Stimulated activated naive B cell treated with anti-CD40 and anti-IgM and Interleukin-4, amounts not matched to agents 10 μg/mL and 1 μg/mL and 100 μg/mL, for 72 hours (primary cell): ENCODE results near the gene HOXA5.

Experiments used
- ATAC-seq, 2 donors: fragments of 150-1000 bp; cut with Tn5 transposase; replicated peaks; 2 replicates each; pipeline ENCODE4 v1.10.0; 2021; ENCODE audit warnings: moderate library complexity in 1 of 2
- DNase-seq: peaks from one replicate; pipeline ENCODE4 v3.0.0; 2021
- H3K27ac Mint-ChIP-seq: one replicate; pipeline ENCODE4 v1.8.0; 2022; ENCODE audit warnings: mild to moderate bottlenecking, mixed read lengths
- H3K27me3 Mint-ChIP-seq, 2 donors: one replicate each; pipeline ENCODE4 v1.8.0; 2022; ENCODE audit warnings: mixed read lengths in 2 of 2
- H3K36me3 Mint-ChIP-seq, 2 donors: one replicate each; pipeline ENCODE4 v1.8.0; 2022; ENCODE audit warnings: mixed read lengths in 2 of 2, mild to moderate bottlenecking in 1 of 2
- H3K4me1 Mint-ChIP-seq, 2 donors: one replicate each; pipeline ENCODE4 v1.8.0; 2022; ENCODE audit warnings: mixed read lengths in 2 of 2, mild to moderate bottlenecking in 1 of 2
- H3K4me3 Mint-ChIP-seq, 2 donors: one replicate each; pipeline ENCODE4 v1.8.0; 2022; ENCODE audit warnings: mild to moderate bottlenecking in 2 of 2, mixed read lengths in 2 of 2, moderate library complexity in 1 of 2
- H3K9me3 Mint-ChIP-seq, 2 donors: one replicate each; pipeline ENCODE4 v1.8.0; 2022; ENCODE audit warnings: mixed read lengths in 2 of 2, mild to moderate bottlenecking in 1 of 2

HOXA5 gene

DNA sequence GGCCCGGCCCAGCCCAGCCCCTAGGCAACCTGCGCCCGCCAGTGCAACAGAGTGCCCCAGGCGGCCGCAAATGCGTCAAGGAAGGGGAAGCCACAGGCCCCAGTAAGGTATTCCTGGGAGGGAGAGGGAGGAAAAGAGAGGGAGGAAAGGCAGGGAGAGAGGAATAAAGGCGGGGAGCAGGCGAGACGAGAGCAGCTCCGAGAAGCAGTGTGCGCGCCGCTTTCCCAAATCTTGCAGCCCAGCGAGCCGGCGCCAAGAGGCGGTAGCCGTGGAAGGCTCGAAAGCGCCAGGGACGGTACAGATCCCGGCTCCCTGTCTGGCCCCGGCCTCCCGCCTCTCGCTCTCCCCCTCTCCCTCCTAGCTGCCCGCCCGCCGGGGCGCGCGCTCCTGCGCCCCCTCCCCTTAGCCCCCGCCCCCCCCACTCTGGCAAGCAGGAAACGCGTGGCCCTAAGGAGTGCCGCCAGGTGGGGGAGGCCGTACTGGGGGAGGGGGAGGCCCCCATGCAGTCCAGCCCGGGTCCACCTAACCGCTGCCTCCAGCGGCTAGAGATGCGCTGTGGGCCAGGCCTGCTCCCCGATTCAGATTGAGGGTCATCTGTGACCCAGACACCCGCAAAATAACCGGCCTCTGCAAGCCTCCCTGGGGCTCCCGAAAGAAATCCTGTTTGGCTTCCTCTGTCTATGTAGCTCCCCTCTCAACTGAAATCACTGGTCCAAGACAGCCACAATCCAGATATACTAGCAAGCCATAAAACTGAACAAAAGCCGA is 26.4 kb upstream of the HOXA5 start:
- no peak for DNase-seq
- Mint-ChIP-seq H3K4me1 (peaks cover 22 to 33% of the 10 kb centered on the region in 2 donors), H3K4me3 (peak overlapping the region in 1 of 2 donors; percentile 56), H3K27me3 (peaks cover 46 to 72% of the 10 kb centered on the region in 2 donors), H3K9me3 (peaks cover 0 to 4% of the 10 kb centered on the region in 2 donors), H3K27ac (peak overlapping the region; percentile 86), H3K36me3 (peaks cover 5 to 15% of the 10 kb centered on the region in 2 donors)
- no peak for ATAC-seq

DNA sequence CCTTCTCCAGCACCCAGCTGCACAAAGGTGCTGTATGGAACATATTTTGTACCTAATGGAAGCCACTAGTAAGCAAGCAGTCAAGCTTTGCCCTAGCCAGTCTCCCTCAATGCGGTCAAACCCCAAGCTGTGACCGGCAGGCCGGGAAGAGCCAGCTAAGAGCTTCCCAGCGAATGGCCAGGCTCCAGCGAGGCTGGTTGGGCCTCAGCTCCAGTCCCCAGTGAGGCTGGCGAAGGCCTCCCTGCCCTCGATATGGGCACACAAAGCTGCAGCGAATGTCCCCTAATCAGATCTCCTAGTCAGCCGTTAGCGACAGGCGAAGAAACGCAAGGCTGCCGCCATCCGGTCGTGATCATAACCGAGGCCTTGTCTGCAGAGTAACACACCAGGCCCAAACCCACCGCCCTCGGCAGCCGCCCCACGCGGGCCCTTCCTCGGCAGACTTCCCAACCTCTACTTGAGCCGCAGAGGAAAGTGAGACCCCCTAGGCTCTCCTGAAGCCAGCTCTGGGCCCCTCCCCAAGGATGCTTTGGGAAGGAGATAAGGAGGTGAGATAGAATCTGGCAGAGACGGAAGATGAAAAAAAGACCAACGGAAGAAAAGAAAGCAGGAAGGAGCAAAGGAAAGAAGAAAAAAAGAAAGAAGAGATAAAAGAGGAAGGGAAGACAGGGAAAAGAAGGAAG is 24.9 kb upstream of the HOXA5 start:
- peaks cover 55 to 82% of the 10 kb centered on the region in 2 donors for H3K27me3 Mint-ChIP-seq
- peaks cover 28 to 32% of the 10 kb centered on the region in 2 donors for H3K4me1 Mint-ChIP-seq
- ATAC-seq = no peak

DNA sequence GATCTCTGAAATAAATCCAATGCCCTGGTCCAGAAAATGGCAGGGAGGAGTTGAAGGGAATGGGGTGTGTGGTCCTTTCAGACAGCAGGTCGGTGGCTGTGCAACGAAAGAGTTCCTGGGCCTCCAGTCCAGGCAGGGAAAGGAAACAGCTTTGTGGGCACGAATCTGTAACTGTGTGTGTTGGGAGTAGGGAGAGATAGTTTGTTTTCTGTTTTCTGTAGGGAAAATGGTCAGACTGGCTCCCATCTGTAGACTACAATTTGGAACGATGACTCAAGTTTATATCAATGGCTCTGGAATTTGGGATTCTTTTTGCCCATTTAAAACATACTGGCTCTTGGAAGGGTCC is 24.4 kb upstream of the HOXA5 start:
- DNase-seq = no peak
- H3K9me3 Mint-ChIP-seq = peaks cover 0 to 4% of the 10 kb centered on the region in 2 donors
- peaks cover 27 to 32% of the 10 kb centered on the region in 2 donors for H3K4me1 Mint-ChIP-seq
- H3K36me3 Mint-ChIP-seq = peaks cover 5 to 15% of the 10 kb centered on the region in 2 donors
- ATAC-seq = no peak
- peak overlapping the region; percentile 20 for H3K27ac Mint-ChIP-seq
- no peak overlapping the region for H3K4me3 Mint-ChIP-seq
- H3K27me3 Mint-ChIP-seq = peaks cover 57 to 87% of the 10 kb centered on the region in 2 donors

More for the DNA sequence above, 24.9 kb upstream of the HOXA5 start:
- Mint-ChIP-seq H3K36me3 (peaks cover 5 to 15% of the 10 kb centered on the region in 2 donors), H3K9me3 (peaks cover 0 to 4% of the 10 kb centered on the region in 2 donors), H3K27ac (peak overlapping the region; percentile 81), H3K4me3 (peak overlapping the region; percentile 18 to 28)
- DNase-seq = no peak

DNA sequence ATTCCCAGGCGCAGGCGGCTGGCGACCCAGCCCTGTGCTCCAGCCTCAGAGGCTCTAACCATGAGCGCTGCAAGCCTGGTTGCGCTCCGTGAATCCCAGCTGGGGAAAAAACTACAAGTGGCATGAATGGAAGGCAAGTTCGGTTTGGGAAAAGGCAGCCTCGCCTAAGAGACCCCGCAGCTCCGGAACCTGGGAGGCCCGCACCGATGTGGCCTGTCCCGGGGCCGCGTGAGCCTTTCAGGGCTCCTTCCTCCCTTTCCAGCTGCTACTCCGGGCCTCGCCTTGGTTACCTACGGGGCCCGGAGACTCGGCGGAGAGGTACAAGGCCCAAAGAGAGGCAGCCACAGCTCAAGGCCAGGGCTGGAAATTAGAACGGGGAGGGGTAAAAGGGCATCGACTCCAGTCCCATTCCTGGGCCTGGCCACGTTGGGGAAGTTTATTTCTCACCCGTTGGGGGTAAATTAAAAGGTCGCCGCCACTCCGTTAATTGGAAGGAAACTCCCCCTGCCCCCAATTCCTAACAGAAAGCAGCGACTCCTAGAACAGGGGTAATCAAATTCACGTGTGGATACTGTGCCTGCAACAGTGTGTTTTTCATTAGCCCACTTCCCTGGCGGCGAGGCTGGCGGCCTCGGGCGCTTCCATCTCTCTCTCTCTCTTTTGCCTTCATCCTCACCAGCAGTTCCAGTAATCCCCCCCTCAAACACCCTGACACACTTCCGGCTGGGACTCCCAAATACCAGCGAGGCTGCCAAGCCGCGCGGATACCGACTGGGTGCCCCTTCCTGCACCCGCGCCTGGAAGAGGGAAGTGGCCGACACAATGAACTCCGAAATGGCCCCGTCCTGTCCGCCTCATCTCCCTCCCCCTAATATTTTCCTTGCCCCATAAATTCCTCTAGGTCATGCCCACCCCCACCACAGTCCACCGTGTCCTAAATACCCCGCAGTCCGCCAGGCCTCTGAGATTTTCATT is 23.3 kb upstream of the HOXA5 start:
- Mint-ChIP-seq H3K27me3 (peaks cover 54 to 86% of the 10 kb centered on the region in 2 donors), H3K4me1 (peaks cover 21 to 25% of the 10 kb centered on the region in 2 donors), H3K27ac (peak overlapping the region; percentile 96), H3K36me3 (peaks cover 0 to 9% of the 10 kb centered on the region in 2 donors), H3K4me3 (peak overlapping the region; percentile 12 to 73), H3K9me3 (peaks cover 0 to 2% of the 10 kb centered on the region in 2 donors)
- ATAC-seq (no peak), DNase-seq (no peak)

DNA sequence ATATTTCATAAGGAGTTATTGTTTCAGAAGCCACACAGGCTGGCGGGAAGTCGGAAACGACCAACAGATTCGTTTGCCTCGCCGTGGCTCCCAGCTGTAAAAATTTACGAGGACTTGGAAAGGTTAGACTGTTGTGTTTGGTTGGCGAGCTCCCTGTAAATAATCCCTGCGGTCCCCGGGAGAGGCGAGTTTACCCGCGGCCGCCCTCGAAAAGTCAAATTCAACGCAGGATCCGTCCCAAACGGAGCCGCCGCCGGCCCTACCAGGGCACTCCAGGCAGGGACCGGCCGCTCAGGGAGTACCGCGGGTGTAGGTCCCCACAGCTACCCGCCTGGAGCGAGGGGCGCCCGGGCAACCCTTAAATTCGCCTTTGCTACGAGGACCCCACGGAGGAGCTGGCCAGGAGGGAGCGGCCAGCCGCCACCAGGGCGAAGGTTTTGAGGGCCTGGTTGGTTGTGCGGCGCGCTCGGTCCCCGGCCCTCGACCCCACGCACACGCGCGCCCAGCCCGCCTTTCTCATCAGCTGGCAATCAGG is 22.6 kb upstream of the HOXA5 start:
- Mint-ChIP-seq H3K36me3 (peaks cover 0 to 9% of the 10 kb centered on the region in 2 donors), H3K9me3 (peaks cover 0 to 2% of the 10 kb centered on the region in 2 donors), H3K4me1 (peaks cover 19 to 22% of the 10 kb centered on the region in 2 donors), H3K27ac (peak overlapping the region; percentile 85), H3K27me3 (peaks cover 53 to 86% of the 10 kb centered on the region in 2 donors), H3K4me3 (peak overlapping the region; percentile 8 to 59)
- no peak for DNase-seq
- no peak for ATAC-seq

DNA sequence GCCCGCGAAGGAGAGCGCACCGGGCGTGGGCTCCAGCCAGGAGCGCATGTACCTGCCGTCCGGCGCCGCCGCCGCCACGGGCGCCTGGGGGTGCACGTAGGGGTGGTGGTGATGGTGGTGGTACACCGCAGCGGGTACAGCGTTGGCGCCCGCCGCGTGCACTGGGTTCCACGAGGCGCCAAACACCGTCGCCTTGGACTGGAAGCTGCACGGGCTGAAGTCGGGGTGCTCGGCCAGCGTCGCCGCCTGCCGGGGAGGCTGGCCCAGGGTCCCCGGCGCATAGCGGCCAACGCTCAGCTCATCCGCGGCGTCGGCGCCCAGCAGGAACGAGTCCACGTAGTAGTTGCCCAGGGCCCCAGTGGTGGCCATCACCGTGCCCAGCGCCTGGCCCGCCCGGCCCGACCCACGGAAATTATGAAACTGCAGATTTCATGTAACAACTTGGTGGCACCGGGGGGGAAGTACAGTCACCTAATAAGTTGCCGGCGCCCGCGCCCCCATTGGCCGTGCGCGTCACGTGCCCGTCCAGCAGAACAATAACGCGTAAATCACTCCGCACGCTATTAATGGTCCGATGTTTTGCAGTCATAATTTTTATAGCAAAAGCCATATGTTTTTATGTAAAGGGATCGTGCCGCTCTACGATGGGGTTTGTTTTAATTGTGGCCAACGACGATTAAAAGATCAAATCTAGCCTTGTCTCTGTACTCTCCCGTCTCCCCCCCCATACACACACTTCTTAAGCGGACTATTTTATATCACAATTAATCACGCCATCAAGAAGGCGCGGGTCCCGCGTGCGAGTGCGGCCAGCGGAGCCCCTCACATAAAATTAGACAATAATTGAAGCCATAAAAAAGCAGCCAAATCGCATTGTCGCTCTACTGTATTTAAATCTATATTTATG is 21.9 kb upstream of the HOXA5 start, which contains the start of gene HOXA9:
HOXA9 (minus strand) TSS at position 449 of the 907 bp plus-strand sequence; CDS start at position 369, 80 bp downstream.
- peaks cover 0 to 9% of the 10 kb centered on the region in 2 donors for H3K36me3 Mint-ChIP-seq
- H3K9me3 Mint-ChIP-seq = peaks cover 0 to 2% of the 10 kb centered on the region in 2 donors
- H3K4me3 Mint-ChIP-seq = peak within 1 kb of the TSS; percentile 56 to 59
- peak within 1 kb of the TSS; percentile 91 for H3K27ac Mint-ChIP-seq
- peaks cover 20 to 28% of the 10 kb centered on the region in 2 donors for H3K4me1 Mint-ChIP-seq
- no peak for ATAC-seq
- H3K27me3 Mint-ChIP-seq = peaks cover 53 to 81% of the 10 kb centered on the region in 2 donors
- no peak for DNase-seq

DNA sequence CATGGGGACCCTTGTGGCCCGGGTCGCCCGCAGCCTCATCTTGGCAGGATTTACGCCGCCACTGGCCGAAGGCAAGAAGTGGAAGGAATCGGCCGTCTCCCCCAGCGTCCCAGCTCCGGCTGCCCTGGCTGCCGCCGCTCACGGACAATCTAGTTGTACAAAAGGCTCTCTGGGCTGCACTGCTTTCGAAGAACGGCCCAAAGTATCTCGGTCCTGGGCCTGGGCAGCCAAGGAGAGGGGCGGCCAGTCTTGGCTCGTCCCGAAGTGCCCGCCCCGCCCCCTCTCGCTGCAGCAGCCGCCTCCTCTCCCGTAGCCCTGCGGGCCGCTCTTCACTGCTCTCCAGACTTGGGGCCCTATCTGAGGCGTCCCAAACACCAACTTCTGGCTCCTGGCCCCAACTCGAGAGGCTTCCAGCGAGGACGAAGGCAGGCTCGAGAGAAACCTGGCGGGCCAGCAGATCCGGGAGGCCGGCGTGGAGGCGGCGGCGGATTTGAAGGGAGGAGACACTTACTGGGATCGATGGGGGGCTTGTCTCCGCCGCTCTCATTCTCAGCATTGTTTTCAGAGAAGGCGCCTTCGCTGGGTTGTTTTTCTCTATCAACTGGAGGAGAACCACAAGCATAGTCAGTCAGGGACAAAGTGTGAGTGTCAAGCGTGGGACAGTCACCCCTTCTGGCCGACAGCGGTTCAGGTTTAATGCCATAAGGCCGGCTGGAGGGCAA is 21.0 kb upstream of the HOXA5 start:
- H3K27me3 Mint-ChIP-seq = peaks cover 53 to 82% of the 10 kb centered on the region in 2 donors
- ATAC-seq (no peak), DNase-seq (no peak)
- H3K4me3 Mint-ChIP-seq = peak overlapping the region; percentile 56 to 58
- H3K9me3 Mint-ChIP-seq = peaks cover 0 to 2% of the 10 kb centered on the region in 2 donors
- H3K27ac Mint-ChIP-seq = peak overlapping the region; percentile 91
- H3K4me1 Mint-ChIP-seq = peaks cover 22 to 34% of the 10 kb centered on the region in 2 donors
- H3K36me3 Mint-ChIP-seq = peaks cover 0 to 9% of the 10 kb centered on the region in 2 donors

DNA sequence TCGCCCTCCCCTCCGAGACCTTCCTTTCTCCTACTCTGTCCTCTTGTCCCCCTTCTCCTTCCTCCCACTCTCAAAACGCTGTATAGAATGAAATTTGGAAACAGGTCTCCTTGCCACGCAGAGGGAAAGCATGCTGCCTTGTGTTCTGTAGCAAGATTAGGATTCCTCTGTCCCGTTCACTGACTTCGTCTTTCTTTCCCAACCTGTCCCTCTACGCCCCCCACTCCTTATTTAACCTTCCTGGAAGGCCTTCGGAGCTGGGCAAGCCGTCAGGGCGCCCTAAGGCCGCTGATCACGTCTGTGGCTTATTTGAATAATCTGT is 20.5 kb upstream of the HOXA5 start:
- Mint-ChIP-seq H3K27me3 (peaks cover 55 to 82% of the 10 kb centered on the region in 2 donors), H3K4me3 (peak overlapping the region; percentile 39 to 58), H3K9me3 (peaks cover 0 to 2% of the 10 kb centered on the region in 2 donors), H3K27ac (peak overlapping the region; percentile 91), H3K36me3 (peaks cover 0 to 9% of the 10 kb centered on the region in 2 donors), H3K4me1 (peaks cover 22 to 35% of the 10 kb centered on the region in 2 donors)
- no peak for DNase-seq
- ATAC-seq = no peak

DNA sequence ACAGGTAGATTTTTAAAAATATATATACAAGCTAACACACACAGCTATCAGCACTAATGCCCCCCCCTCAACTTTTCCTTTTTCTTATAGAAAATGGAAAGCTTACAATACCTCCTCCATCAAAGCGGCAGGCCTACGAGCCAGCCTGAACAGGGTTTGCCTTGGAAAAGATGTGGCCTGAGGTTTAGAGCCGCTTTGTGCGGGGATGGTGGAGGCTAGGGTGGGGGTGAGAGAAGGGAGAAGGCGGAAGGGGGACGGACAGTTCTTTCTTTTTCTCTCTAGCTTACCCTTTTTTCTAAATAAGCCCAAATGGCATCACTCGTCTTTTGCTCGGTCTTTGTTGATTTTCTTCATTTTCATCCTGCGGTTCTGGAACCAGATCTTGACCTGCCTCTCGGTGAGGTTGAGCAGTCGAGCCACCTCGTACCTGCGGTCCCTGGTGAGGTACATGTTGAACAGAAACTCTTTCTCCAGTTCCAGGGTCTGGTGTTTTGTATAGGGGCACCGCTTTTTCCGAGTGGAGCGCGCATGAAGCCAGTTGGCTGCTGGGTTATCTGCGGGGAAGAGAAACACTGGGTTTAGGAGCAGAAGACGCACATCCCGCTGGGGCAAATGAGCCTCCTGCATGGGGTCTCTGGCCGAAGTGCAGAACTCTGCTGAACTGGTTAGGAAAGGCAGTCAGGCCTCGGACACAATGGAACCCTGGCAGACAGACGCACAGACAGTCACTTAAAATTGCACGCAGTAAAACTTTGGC is 20.0 kb upstream of the HOXA5 start:
- DNase-seq (no peak), ATAC-seq (no peak)
- Mint-ChIP-seq H3K9me3 (peaks cover 0 to 2% of the 10 kb centered on the region in 2 donors), H3K27ac (peak overlapping the region; percentile 91), H3K36me3 (peaks cover 0 to 5% of the 10 kb centered on the region in 2 donors), H3K27me3 (peaks cover 54 to 82% of the 10 kb centered on the region in 2 donors), H3K4me1 (peaks cover 21 to 37% of the 10 kb centered on the region in 2 donors), H3K4me3 (peak overlapping the region in 1 of 2 donors; percentile 58)

DNA sequence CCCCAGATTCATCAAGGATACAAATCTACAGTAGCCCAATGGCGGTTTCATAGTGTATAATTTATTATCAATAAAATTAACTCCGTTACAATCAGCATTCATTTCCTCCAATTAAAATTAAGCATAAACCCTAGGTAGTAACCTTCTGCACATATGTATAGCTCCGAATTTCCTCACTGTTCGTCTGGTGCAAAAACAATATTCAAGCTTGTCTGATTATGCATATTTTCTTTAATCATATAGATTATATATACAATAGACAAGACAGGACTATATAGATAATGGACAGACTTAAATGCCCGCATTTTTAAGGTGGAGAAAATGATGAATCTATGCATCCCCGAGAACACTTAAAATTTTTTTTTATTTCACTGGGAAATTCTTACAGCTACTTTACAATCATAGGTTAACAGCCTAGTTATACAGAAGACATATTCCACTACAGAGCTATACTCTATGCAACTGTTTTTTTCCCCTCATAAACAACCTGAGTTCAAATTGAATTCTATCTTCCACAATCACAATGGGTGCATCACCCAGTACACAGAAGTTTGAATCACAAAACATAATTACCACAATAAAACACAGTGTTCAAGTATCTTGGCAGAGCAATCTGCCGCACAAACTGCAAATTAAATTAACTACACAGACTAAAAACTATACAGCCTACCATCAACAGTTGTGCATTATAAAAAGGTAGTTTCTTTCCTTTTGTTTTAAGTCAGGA is 19.2 kb upstream of the HOXA5 start:
- Mint-ChIP-seq H3K27me3 (peaks cover 59 to 84% of the 10 kb centered on the region in 2 donors), H3K27ac (no peak overlapping the region), H3K9me3 (peaks cover 0 to 3% of the 10 kb centered on the region in 2 donors), H3K4me3 (no peak overlapping the region), H3K36me3 (peaks cover 2 to 10% of the 10 kb centered on the region in 2 donors), H3K4me1 (peaks cover 25 to 44% of the 10 kb centered on the region in 2 donors)
- ATAC-seq = no peak
- DNase-seq = no peak
